IPS DF 6.9 (cell line): ENCODE results near the gene CORO2B.

ENCODE experiments used
- DNase-seq: peaks from one replicate; pipeline ENCODE4 v3.0.0-alpha.2; 2013; ENCODE audit warnings: low read depth, low spot score
- H3K27ac ChIP-seq: one replicate; pipeline ENCODE4 v1.5.1; 2013; ENCODE audit warnings: low read length, control low read depth
- H3K27me3 ChIP-seq: 2 replicates; pipeline ENCODE4 v1.6.1; 2013; ENCODE audit warnings: mild to moderate bottlenecking, low read length; ENCODE audit not compliant: control insufficient read depth, insufficient read depth
- H3K36me3 ChIP-seq: 2 replicates; pipeline ENCODE4 v1.6.1; 2013; ENCODE audit warnings: low read length; ENCODE audit not compliant: control insufficient read depth, insufficient read depth
- H3K4me1 ChIP-seq: 2 replicates; pipeline ENCODE4 v1.6.1; 2013; ENCODE audit warnings: low read length; ENCODE audit not compliant: control insufficient read depth, insufficient read depth
- H3K4me3 ChIP-seq: 2 replicates; pipeline ENCODE4 v1.5.1; 2013; ENCODE audit warnings: mild to moderate bottlenecking, low read length
- H3K9me3 ChIP-seq: 2 replicates; pipeline ENCODE4 v1.6.1; 2013; ENCODE audit warnings: low read length, inconsistent platforms; ENCODE audit not compliant: control insufficient read depth, insufficient read depth
- WGBS: extraction: QIAGEN DNeasy Blood & Tissue Kit; methylation state at CpG from one replicate; pipeline ENCODE4 v1.1.7; 2013; ENCODE audit warnings: mixed read lengths, missing lambda C conversion rate; ENCODE audit not compliant: insufficient read length, insufficient coverage; 5-methylcytosine and 5-hydroxymethylcytosine counted together

CORO2B gene

DNA sequence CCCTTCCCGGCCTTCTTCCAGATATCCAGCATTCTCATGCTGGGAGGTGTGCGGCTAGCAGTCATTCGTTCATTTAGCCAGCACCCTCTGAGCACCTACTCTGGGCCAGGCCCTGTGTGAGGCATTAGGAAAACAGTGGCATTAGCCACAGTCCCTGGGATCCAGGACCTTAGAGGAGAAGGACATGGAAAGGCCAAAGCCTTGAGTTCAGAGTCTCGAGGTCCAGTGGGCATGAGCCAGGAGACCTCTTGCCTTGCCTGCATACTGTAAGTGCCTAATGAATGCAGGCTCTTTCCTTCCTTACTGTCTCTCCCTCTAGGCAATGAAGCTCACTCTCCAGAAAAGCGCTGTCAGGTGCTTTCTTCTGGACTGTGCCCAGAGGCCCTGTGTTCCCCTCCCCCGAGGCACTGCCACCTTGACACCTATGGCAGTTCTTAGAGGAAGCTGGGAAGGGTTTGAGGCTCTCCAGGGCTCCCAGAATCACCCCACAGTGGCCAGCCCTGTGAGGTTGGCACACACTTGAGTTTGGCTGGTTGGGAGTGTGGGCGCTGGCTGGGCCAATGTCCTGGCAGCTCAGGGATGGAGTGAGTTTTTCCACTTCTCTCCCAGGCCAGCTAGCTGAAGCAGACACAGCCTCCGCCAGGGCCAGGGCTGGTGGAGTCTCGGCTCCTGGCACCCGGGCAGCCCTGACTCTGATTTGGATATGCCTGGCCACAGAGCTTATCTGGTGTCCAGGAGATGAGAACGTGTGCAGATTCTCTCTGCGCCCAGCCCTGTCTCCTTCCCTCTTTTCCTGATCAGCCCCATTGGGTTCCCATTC, 5.4 kb downstream of the CORO2B start:
- Histone ChIP-seq H3K9me3 (no peaks in the 10 kb centered on the region), H3K27me3 (no peaks in the 10 kb centered on the region; the same call in 1 of the 2 replicates), H3K36me3 (no peaks in the 10 kb centered on the region), H3K27ac (no peak overlapping the region), H3K4me3 (no peak overlapping the region), H3K4me1 (peaks cover 3% of the 10 kb centered on the region; the same call in 1 of the 2 replicates)
- no CpG with 5 or more reads among the region's 12 CpGs for WGBS
- no peak for DNase-seq

DNA sequence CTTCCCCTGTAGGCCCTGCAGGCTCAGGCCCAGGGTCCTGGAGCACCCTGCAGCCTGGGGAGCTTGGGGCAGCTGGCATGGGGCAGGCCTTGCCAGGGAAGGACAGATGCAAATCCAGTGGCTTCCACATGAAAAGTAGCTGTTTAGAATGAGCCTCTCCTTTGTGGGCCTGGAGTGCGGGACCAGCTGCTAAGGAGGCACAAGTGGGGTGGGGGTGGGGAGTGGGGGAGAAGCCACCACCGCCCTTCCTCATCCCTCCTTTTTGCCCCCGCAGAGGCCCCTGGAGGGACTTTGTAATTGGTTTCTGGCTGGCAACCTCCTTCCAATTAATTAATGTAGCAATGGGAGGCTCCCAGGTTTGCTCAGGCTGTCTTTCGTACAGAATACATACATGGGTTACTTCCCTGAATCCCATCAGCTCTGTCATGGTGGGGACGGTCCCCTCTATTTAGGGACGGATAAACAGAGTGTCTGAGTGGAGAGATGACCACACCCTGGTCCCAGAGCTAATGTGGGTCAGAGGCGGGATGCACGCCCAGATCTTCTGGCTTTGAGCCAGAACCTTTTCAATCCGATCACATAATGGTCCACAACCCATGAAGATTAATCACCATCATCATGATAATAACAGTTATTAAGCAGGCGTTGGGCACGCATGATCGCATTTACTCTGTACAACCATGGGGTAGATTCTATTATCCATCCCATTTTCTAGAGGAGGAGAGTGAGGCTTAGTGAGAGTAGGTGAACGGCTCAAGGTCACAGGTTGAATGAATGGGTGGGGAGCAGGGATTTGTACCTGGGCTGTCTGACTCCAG, 6.2 kb downstream of the CORO2B start:
- WGBS, result no CpG with 5 or more reads among the region's 13 CpGs
- peaks cover 1% of the 10 kb centered on the region; the same call in 1 of the 2 replicates for H3K4me1 ChIP-seq
- H3K27ac ChIP-seq, result no peak overlapping the region
- H3K36me3 ChIP-seq, result no peaks in the 10 kb centered on the region
- no peaks in the 10 kb centered on the region for H3K9me3 ChIP-seq
- DNase-seq, result no peak
- H3K27me3 ChIP-seq, result no peaks in the 10 kb centered on the region; the same call in 1 of the 2 replicates
- H3K4me3 ChIP-seq, result no peak overlapping the region

DNA sequence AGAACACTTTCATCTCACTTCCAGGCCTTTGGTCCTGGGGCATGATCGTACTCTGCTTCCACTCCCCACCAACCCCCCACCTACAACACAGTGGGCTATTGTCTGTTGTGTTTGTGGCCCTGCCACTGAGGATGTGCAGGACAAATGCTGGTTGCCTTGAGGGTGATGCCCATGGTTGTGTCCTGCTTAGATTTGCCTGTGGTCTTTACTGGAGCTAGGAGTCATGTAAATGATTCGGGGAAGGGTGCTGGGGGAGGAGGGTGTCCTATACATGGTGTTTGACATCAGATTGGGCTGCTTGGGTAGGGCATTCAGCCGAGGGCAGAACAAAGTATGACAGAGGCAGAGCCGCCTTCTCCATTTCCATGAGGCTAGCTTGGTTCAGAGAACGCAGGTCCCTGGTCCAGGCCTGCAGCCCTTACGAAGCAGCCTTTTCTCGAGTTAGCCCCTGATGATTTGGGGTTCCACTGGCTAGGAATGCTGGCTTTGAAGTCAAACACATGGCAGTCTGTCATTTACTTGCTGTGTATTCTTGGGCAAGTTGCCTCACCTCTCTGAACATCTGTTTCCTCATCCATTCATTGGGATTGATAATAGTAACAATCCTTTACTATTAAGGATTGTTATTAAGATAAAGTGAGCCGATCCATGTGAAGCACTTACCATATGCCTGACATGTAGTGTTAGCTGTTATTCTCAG, 6.9 kb downstream of the CORO2B start:
- Histone ChIP-seq H3K9me3 (no peaks in the 10 kb centered on the region), H3K4me3 (no peak overlapping the region), H3K27me3 (no peaks in the 10 kb centered on the region; the same call in 1 of the 2 replicates), H3K36me3 (no peaks in the 10 kb centered on the region), H3K4me1 (peaks cover 1% of the 10 kb centered on the region; the same call in 1 of the 2 replicates), H3K27ac (no peak overlapping the region)
- DNase-seq, result no peak
- WGBS, result no CpG with 5 or more reads among the region's 8 CpGs

DNA sequence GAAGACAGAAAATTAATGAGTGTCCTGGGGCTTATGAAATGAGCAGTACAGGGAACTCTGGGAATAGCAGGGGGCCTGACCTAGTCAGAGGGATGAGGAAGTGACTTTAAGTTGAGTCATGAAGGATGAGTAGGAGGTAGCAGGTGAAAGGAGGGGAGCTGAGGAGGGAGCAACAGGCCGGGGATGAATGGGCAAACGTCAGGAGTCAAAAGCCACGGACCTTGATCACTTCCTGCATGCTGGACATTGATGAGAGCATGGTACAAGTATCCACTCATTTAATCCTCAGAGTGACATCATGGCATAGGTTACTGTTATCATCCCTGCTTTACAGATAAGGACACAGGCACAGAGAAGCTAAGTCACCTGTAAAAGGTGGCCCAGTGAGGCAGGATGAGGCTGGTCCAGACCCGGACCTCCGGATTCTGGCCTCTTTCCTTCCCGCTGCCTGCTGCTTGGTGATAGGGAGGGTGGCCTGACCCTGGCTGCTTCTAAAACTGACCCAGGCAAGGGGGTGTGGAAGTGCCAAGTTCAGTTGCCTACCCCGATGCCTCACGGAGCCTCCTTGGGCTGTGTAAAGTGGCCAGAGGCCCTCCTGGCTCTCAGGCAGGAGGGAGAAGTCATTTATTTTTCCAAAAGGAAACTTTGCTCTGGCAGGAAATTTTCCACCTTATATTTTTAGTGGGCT, 7.6 kb downstream of the CORO2B start:
- H3K36me3 ChIP-seq, result no peaks in the 10 kb centered on the region
- H3K4me1 ChIP-seq, result peaks cover 1% of the 10 kb centered on the region; the same call in 1 of the 2 replicates
- no peak for DNase-seq
- no peaks in the 10 kb centered on the region for H3K9me3 ChIP-seq
- H3K27me3 ChIP-seq, result no peaks in the 10 kb centered on the region
- H3K27ac ChIP-seq, result no peak overlapping the region
- no peak overlapping the region for H3K4me3 ChIP-seq
- WGBS, result no CpG with 5 or more reads among the region's 8 CpGs

DNA sequence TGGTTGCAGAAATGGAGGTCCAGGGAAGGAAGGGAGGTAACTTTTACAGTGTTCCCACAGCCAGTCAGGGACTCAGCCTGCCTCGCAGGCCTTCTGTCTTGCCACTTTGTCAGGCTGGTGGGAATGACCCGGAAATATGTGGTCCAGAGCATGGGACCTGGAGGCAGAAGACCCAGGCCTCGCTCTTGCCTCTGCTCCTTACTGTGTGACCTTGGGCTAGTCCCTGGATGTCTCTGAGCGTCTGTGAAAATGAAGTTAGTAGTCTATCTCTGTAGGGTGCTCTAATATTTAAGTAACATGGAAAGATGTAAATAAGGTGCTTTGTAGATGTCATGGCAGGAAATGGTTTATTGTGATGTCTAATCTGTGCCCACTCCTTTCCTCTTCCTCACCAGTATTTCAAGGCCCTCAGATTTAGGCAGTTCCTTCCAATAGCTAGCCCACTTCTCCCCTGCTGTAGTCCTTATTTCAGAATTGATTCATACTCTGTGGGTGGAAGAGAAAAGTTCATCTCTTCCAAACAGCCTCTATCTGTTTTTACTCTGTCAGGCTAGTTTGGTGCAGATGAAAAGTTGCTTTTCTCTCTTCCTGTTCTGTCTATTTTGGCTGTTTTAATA, 9.1 kb downstream of the CORO2B start:
- Histone ChIP-seq H3K4me3 (no peak overlapping the region), H3K27me3 (no peaks in the 10 kb centered on the region), H3K9me3 (no peaks in the 10 kb centered on the region), H3K4me1 (peaks cover 1% of the 10 kb centered on the region; the same call in 1 of the 2 replicates), H3K36me3 (no peaks in the 10 kb centered on the region), H3K27ac (no peak overlapping the region)
- no peak for DNase-seq
- no CpG with 5 or more reads among the region's 4 CpGs for WGBS

DNA sequence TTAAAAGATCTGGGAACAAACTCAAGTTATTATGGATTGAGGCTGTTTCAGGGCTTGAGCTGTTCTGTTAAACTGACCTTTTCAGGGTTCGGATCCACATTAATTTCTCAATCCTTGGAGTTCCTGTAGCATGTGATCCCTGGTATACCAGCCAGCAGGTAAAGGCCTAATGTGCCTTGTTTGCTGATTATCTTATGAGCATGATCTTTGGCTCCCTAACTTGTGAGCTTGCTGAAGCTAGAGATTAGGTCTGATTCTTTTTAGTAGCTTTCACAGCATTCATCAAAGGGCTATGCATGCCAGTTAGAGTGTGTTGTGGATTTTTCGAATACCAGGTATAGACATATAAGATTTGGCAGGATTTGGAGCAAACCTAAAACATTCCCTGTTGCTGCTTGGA, 10.3 kb downstream of the CORO2B start:
- no peak for DNase-seq
- Histone ChIP-seq H3K4me1 (peaks cover 1% of the 10 kb centered on the region; the same call in 1 of the 2 replicates), H3K27ac (no peak overlapping the region), H3K4me3 (no peak overlapping the region), H3K27me3 (no peaks in the 10 kb centered on the region), H3K9me3 (no peaks in the 10 kb centered on the region), H3K36me3 (no peaks in the 10 kb centered on the region)
- no CpG with 5 or more reads among the region's 2 CpGs for WGBS

DNA sequence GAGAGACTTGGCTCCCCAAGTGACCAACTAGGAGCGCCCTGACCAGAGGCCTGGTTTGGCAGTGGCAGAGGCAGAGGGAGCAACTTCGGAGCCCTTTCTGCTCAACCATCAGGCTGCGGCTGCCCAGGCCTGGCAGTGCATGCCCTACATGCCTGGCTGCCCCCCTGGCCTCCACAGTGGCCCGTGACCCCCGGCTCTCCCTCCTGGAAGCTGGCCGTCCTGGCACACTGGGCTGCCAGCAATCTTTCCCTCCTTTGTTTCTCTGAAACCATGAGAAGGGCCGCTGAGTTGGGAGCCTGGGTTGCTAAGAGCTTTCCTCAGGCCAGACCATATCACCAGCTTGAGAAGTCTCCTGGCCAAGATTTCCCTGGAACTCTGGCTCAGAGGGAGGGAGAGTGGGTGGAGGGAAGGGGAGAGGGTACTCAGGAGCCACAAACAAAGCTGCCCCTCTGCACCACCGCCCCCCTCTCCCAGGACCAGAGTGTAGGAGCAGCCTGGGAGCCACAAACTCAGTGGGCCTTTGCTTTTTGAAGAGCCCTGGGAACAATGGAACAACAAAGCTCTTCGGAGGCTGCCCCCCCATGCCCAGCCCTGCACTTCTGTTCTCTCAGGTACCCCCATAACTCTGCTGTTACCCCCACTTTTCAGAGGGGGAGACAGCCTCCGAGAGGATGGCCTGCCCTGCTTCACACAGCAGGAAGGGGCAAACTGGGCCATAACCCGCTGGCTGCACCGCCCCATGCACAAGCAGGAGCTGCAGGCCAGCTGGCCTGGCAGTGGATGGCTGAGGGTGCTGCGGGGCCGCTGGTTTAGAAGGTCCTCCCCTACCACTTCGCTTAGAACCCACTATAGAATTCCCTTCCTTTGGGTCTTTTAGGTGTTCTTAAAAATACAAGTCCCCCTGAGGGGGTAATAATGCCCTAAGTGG, 11.3 kb downstream of the CORO2B start:
- Histone ChIP-seq H3K4me1 (no peaks in the 10 kb centered on the region), H3K27ac (no peak overlapping the region), H3K36me3 (no peaks in the 10 kb centered on the region), H3K27me3 (no peaks in the 10 kb centered on the region), H3K9me3 (no peaks in the 10 kb centered on the region), H3K4me3 (no peak overlapping the region)
- no CpG with 5 or more reads among the region's 15 CpGs for WGBS
- no peak for DNase-seq

DNA sequence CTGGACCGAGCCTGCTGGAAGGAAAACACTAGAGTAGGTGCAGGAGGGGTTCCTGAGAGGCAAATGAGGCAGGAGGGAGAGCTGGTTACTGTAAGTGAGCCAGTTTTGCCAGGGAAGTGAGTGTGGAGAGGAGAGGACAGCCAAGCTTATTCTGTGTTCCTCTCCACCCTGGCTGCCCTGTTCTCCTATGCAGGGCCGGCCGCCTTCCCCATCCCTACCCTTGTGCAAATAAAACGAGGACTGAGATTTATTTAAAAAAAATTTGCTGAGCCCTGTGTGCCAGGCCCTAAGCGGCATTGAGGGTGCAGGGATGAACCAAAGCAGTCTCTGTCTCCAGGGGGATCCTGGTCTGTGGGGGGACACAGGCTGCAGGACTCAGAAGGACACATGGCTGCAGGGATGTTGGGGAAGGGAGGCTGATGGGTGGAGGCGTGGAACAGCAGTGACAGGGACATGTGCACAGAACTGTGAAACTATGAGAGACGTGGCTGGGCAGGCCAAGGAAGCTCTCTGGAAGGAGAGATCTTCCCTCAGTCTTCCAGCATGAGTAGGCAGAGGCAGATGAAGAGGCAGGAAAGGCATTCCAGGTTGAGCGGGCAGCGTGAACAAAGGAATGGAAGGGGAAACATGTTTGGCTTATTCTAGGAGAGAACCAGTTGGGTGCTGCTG, 12.1 kb downstream of the CORO2B start:
- H3K27ac ChIP-seq, result no peak overlapping the region
- no CpG with 5 or more reads among the region's 9 CpGs for WGBS
- H3K4me1 ChIP-seq, result peaks cover 1% of the 10 kb centered on the region; the same call in 1 of the 2 replicates
- no peak for DNase-seq
- H3K9me3 ChIP-seq, result no peaks in the 10 kb centered on the region
- H3K4me3 ChIP-seq, result no peak overlapping the region
- H3K36me3 ChIP-seq, result no peaks in the 10 kb centered on the region
- no peaks in the 10 kb centered on the region for H3K27me3 ChIP-seq
